ENCODE data around the gene ZNF814.
"Not testable (repeated sequence)": the region's sequence is repeated elsewhere in the genome, so short reads cannot be mapped to it uniquely, and the experiment has no call there.

The ZNF814 gene

DNA sequence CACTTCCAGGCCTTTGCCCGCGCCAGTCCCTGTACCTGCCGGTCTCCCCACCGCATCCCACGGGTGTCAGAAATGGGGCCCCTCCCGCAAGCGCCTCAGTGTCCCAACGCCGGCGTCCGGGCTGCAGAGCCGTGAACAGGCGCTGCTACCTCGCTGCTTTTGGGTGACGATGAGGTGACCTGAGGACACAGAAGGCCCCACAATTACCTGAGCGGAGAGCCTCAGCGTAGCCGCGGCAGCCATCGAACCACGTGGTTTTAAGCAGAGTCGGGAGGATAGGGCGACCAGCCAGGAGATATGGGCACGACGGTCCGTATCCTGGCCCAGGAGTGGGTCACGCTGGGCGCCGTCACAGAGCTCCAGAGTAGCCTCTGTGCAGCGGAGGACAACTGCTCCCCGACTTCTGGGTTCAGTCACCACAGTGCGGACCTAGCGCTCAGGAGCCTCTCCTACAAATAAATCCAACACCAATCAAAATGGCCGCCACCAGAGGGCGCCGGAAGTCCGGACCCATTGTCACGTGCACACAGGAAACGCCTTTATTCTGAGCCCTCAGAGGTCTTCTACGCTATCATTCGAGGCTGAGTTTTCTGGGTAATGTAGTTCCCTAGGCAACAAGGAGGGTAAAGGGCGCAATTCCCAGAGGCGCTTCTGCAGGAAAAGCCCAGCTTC, at the start of gene ZNF814:
Gene ZNF814, minus strand, starts transcription at position 478 of the 672 bp plus-strand sequence. Its CDS starts 235 bp downstream, at position 243.
- TF ChIP-seq GATA2 (IDR thresholded peaks at IDR 0.05; ENCODE audit: low read depth, low read length): no peak
- TF ChIP-seq GATA3 (IDR thresholded peaks at IDR 0.05; ENCODE audit: low read depth, low read length): no peak

DNA sequence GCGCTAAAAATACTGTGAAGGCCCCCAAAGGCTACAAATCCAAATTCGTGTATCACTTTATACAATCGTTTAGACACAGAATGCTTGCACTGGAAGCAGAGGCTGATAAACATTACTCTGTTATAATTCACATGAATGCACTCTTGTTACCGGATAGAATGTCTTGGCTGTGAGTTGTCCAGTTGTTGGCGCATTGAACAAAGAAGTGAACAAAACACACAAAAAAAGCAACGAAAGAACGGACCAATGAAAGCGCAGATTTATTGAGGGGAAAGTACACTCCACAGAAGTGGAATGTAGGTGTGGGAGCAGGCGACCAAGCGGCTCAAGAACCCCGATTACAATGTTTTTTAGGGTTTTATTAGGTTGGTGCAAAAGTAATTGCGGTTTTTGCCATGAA, 46.9 kb upstream of the ZNF814 start:
- TF ChIP-seq GATA2 (IDR thresholded peaks at IDR 0.05; ENCODE audit: low read depth, low read length) (no peak), GATA3 (IDR thresholded peaks at IDR 0.05; ENCODE audit: low read depth, low read length) (no peak)

DNA sequence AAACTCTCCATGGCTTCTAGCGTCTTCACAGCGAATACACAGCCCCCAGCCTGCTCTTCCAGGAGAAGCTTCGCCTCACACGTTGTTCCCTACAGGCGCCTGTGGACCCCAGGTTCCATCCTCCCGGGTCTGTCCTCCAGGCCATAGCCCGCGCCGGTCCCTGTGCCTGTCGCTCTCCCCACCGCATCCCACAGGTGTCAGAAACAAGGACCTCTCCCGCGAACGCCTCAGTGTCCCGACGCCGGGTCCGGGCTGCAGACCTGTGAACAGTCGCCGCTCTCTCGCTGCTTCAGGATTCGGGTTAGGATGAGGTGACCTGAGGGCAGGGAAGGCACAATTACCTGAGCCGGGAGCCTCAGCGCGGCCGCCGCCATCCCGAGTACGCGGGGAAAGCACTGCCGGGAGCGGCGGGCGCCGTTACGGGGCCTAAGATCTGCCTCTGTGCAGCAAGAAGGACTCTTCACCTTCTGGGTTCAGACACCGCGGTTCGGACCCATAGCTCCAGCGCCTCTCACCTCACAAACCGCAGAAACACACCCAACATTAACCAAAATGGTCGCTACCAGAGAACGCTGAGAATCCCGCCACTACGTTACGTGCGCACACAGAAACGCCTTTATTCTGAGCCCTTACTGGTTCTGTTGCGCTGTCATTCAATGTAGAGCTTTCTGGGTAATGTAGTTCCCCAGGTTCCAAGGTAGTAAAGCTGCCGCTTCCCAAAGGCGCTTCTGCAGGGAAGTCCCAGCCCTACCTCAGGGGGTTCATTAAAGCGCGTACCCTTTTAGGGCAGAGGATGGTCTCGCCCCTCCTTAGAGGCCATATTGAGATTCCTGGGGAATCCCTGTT, 46.2 kb upstream of the ZNF814 start, which contains the start of gene ZNF418:
Gene ZNF418, minus strand, starts transcription at position 583 of the 846 bp plus-strand sequence. CDS start 1,580 bp downstream, outside the sequence.
- TF ChIP-seq GATA3 (IDR thresholded peaks at IDR 0.05; ENCODE audit: low read depth, low read length): no peak
- no peak for TF ChIP-seq GATA2 (IDR thresholded peaks at IDR 0.05; ENCODE audit: low read depth, low read length)

- no peak for TF ChIP-seq GATA2 (IDR thresholded peaks at IDR 0.05; ENCODE audit: low read depth, low read length)
- no peak for TF ChIP-seq GATA3 (IDR thresholded peaks at IDR 0.05; ENCODE audit: low read depth, low read length)
These were observed 38.8 kb upstream of the ZNF814 start for GRCh38 chr19:57927587-57927986.

GRCh38 chr19:57916168-57916995, 27.5 kb upstream of the ZNF814 start, which contains the start of gene ZNF417:
TSS of gene ZNF417 (minus strand) at chr19:57916592. CDS start at chr19:57916411, 181 bp downstream.
- not testable (repeated sequence) for TF ChIP-seq GATA2, GATA3 (IDR thresholded peaks at IDR 0.05; ENCODE audit: low read depth, low read length)

GRCh38 chr19:57914531-57914930, 25.7 kb upstream of the ZNF814 start:
- no peak for TF ChIP-seq GATA2 (IDR thresholded peaks at IDR 0.05; ENCODE audit: low read depth, low read length)
- no peak for TF ChIP-seq GATA3 (IDR thresholded peaks at IDR 0.05; ENCODE audit: low read depth, low read length)

GRCh38 chr19:57907394-57907793, 18.6 kb upstream of the ZNF814 start:
- TF ChIP-seq GATA3 (IDR thresholded peaks at IDR 0.05; ENCODE audit: low read depth, low read length) (no peak), GATA2 (IDR thresholded peaks at IDR 0.05; ENCODE audit: low read depth, low read length) (no peak)

DNA sequence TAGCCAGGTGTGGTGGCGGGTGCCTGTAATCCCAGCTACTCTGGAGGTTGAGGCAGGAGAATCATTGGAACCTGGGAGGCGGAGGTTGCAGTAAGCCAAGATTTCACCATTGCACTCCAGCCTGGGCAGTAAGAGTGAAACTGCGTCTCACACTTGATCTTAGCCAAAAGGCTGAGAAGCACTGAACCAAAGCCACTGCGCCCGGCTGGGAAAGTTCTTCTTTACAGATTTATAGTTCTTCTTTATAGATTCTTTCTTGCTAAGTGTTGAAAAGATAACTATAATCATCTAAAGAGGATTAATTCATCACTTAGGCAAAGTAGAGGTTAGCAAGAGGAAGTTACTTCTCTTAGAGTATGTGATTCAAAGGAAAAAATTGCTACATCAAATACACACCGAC, 16.4 kb upstream of the ZNF814 start:
- TF ChIP-seq GATA2 (IDR thresholded peaks at IDR 0.05; ENCODE audit: low read depth, low read length) (no peak), GATA3 (IDR thresholded peaks at IDR 0.05; ENCODE audit: low read depth, low read length) (no peak)

GRCh38 chr19:57903618-57904184, 14.9 kb upstream of the ZNF814 start:
- TF ChIP-seq GATA2 (IDR thresholded peaks at IDR 0.05; ENCODE audit: low read depth, low read length) (no peak), GATA3 (IDR thresholded peaks at IDR 0.05; ENCODE audit: low read depth, low read length) (no peak)

GRCh38 chr19:57900311-57900710, 11.5 kb upstream of the ZNF814 start:
- TF ChIP-seq GATA3 (IDR thresholded peaks at IDR 0.05; ENCODE audit: low read depth, low read length) (no peak), GATA2 (IDR thresholded peaks at IDR 0.05; ENCODE audit: low read depth, low read length) (no peak)

DNA sequence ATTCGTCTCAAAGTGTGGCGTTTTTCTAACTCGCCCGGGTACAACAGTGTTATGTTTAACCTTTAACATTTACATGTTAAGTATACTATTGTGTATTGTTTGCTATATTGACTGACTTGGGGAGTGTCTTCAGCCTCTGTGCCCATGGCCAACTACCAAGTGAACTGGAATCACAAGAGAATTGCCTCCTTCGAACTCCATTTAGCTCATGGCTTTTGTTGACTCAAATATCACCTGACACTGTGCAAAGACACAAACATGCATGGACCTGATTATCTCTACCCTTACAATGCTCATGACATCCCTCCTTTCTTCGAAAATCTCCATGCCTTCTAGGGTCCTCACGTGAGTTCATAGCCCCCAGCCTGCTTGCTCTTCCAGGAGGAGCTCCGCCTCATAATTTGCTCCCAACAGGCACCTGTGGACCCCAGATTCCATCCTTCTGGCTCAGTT, 704 bp downstream of the ZNF814 start:
- TF ChIP-seq GATA2 (IDR thresholded peaks at IDR 0.05; ENCODE audit: low read depth, low read length) (no peak), GATA3 (IDR thresholded peaks at IDR 0.05; ENCODE audit: low read depth, low read length) (no peak)

DNA sequence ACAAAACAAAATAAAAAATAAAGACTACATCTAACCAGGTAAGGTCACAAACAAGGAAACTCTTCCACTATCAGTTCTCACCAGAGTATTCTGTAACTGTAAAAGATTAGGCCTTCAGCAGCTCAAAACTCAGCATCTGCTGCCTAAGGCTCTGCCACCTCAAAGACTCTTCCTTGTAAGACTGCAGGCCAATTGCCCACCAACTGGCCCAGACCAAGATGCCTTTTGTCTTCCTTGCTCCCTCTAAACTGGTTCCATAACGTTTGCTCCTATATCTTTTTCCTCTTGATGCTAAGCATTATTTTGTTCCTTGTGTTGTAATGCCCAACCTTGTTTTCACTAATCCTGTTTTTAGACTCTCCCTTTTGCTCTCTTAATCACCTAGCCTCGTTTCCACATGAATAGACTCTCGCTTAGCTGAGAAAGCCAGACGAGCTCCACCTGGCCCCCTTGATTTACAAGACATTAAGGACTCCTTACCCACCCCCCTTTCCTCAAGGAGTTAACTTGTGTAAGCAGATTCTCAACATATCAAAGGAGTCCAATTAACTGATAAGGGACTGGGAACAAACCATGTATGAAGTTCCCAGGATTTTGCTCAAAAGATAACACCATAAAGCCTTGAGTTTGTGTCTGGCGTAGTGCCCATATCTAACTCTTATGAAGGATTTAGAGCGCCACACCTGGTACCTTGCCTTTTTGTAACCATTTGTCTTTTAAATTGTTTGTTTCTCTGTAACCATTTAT, 1.5 kb downstream of the ZNF814 start:
- TF ChIP-seq GATA3 (IDR thresholded peaks at IDR 0.05; ENCODE audit: low read depth, low read length) (no peak), GATA2 (IDR thresholded peaks at IDR 0.05; ENCODE audit: low read depth, low read length) (no peak)

DNA sequence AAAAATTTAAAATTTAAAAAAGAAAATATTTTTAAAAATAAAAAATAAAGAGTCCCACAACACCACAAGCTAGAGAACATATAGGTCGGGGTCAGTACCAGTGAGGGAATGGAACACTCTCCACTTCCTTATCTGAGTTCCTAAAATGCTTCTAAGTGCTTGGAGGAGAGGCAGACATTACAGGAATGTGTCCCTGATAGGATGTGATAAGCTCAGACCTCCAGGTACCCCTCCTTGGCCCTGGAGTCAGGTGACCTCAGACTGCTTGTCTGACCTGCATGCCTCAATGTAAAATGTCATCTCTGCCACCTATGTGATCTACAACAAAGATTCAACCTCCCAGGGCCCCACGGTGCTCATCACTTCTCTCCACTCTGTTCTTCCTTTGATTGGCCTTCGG, 2.8 kb downstream of the ZNF814 start:
- no peak for TF ChIP-seq GATA2 (IDR thresholded peaks at IDR 0.05; ENCODE audit: low read depth, low read length)
- TF ChIP-seq GATA3 (IDR thresholded peaks at IDR 0.05; ENCODE audit: low read depth, low read length): no peak
